ENCODE results near the gene LSR.
"Not testable (repeated sequence)": the region's sequence is repeated elsewhere in the genome, so short reads cannot be mapped to it uniquely, and the experiment has no call there.

Gene LSR

DNA sequence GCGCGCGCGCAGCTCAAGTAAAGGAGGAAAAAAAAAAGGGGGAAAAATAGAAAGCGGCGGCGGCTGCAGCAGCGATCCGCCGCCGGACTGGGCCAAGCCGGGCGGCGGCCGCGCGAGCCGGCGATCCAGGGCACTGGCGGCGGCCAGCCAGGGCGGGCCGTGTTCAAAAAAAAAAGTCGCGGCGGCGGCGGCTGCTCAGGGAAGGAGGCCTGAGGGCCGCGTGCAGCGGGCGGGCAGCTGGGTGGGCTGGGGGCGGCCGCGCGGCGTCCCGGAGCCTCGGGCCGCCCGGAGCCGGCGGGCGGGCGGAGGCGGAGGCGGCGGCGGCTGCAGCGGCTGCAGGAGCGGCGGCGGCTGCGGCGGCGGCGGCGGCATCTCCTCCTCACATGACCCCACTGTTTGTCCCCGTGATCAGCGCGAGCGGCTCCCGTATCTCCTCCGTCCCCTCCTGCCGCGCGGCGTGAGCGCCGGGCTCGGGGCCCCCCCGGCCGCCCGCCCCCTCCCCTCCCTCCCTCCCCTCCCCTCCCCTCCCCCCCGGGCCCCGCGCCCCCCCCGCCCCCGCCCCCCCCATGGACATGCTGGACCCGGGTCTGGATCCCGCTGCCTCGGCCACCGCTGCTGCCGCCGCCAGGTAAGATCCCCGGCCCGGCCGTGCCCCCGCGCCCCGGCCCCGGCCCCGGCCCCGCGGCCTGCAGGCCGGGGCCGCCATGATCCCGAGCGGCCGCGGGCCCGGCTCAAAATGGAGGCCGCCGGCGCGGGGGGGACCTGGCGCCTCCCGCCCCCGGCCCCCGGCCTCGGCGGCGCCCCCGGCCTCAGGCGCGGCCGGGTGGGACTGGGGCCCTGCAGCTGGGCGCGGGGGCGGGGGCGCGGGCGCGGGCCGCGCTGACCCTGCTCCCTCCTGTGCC is 20.0 kb downstream of the LSR start, which contains the start of gene USF2:
USF2 (plus strand) TSS at position 427 of the 902 bp plus-strand sequence; CDS start at position 567, 140 bp downstream.
- peak; percentile 63 for DNase-seq

GRCh38 chr19:35269438-35270117 is 20.8 kb downstream of the LSR start:
- DNase-seq: peak; percentile 69

- DNase-seq: no peak
Measured at GRCh38 chr19:35270381-35270811, 21.6 kb downstream of the LSR start.

DNA sequence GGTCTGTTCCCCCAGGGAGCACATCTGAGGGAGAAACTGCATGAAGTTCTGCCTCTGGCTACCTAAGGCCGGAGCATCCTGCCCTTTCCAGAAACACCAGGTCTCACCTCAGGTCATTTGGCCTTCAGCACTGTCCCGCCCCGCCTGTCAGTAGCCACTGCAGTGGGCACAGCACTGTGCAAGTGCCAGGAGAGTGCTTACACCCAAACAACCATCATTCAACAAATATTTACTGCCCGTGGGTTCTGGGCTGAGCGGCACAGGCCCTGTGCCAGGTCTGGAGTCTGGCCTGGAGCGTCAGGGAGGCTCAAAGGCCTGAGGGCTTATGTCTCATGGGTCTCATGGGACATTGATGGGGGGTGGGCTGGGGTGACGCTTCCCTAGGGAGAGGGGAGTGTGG is 22.7 kb downstream of the LSR start:
- DNase-seq: no peak

DNA sequence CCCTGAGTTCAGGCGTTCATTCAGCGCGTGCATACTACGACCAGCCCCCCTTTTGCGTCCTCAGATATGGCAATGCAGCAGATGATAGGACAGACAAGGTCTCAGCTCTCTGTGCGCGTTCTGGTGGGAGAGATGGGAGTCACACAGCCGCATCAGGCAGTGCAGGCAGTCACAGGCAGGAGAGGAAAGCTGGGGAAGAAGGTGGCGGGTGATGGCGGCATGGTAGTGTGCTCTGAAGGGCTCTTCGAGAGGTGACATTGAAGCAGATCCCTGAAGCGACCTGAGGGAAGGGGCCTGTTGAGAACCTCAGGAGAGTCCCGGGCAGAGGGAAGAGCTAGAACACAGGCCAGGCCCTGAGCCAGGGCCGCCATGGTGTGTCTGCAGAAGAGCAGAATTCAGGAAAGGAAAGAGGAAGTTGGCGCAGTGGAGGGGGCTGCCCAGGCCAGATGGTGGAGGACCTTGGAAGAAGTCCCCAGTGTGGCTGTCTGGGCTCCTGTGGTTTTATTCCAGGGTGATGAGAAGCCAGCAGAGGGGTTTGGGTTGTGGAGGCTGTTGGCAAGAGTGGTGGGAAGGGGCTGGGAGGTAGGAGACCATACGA is 23.4 kb downstream of the LSR start:
- no peak for DNase-seq

DNA sequence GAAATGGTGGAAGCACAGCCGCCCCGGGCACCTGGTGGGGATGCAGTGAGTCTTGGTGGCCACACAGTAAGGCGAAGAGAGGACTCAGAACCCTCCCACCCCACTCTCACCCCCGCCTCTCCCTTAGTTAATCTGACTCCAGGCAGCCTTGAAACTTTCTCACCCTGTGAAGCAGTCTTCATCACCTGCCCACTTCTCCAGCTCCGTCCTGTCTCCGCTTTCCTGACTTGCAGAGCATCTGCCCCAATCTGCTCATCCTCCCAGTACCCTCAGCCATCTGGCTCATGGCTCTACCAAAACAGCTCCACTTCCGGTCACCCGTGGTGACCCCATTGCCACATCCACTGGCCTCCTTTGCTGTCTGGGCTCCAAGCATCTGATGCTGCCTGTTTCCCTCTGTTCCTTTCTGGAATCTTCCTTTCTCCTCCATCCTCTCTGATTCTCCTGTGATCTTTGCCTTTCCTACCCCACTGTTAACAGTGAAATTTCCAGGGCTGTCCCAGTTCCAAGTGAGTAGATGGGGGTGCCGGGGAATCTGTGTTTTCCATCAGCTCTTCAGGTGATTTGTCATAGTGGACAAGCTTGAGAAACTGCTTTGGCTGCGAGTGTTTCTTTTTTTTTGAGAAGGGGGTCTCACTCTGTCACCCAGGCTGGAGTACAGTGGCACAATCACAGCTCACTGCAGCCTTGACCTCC is 24.3 kb downstream of the LSR start:
- DNase-seq: no peak

GRCh38 chr19:35273686-35274259 is 25.0 kb downstream of the LSR start:
- DNase-seq: no peak

DNA sequence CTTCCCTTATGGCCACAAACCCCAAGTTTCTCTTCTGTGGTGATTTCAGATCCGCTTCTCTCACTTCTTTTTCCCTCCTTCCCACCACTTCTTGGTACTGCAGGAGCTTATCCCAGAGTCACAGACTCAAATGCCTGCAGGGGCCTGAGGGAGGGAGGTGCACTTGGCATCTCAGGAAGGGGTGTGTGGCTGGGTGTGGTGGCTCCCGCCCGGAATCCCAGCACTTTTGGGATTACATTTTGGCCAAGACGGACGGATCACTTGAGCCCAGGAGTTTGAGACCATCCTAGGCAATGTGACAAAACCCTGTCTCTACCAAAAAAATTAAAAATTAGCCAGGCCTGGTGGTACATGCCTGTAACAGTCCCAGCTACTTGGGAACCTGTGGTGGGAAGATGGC is 25.5 kb downstream of the LSR start:
- no peak for DNase-seq

DNA sequence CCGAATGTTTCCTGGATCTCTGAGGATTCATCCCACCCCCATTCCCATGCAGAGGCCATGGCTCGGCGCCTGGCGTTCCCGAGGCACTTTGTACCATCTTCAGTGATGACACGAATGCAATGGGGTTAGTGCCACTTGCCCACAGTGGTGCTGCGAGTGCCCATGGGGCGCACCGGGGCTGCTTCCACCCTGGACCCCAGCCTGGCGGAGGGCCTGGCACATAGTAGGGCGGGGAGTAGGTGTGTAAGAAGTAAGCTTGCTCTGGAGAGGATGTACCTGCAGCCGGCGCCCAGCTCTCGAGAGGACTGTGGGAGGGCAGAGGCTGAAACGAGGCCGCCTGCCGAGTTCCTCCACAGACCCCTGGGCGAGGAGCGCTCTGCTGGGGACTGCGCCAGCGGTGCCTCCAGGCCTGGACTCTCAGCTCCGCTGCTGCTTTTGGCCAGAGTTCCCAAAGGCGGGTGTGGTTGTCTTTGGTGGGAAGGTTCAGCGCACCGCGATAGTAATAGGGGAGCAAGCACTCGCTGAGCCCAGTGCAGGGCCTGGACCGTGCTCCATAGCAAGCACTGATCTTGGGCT is 28.0 kb downstream of the LSR start:
- no peak for DNase-seq

- DNase-seq: no peak
Measured at GRCh38 chr19:35278578-35279284, 29.9 kb downstream of the LSR start.

GRCh38 chr19:35279374-35279773 is 30.6 kb downstream of the LSR start:
- no peak for DNase-seq

- no peak for DNase-seq
Measured at GRCh38 chr19:35279985-35280821, 31.4 kb downstream of the LSR start.

DNA sequence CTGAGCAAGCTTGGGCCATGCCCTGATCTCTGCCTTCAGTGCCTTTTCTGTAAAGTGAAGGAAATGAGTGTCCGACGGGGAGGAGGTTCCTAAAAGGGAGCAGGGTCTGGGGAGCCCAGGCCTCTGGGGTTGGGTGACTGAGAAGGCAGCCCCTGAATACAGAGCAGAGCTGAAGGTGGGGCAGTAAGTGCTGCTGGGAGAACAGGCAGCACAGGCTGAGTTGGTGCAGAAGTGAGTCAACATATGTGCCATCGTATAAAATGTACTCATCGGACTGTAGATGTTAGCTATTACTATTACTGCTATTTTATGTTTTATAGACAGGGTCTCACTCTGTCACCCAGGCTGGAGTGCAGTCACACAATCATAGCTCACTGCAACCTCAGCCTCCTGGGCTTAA is 32.5 kb downstream of the LSR start:
- no peak for DNase-seq

GRCh38 chr19:35284153-35285094 is 35.6 kb downstream of the LSR start:
- DNase-seq: no peak

GRCh38 chr19:35285095-35285449 is 36.3 kb downstream of the LSR start:
- DNase-seq: no peak

DNA sequence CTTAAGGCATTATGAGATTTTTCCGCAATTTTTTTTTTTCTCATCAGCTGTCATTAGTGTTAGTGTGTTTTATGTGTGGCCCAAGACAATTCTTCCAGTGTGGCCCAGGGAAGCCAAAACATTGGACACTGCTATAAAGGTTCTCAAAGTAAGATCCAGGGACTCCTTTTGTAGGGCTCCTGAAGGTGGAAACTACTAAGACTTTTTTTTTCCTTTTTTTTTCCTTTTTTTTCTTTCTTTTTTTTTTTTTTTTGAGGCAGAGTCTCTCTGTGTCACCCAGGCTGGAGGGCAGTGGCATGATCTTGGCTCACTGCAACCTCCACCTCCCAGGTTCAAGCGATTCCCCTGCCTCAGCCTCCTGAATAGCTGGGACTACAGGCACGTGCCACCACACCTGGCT is 36.7 kb downstream of the LSR start:
- DNase-seq: not testable (repeated sequence)

DNA sequence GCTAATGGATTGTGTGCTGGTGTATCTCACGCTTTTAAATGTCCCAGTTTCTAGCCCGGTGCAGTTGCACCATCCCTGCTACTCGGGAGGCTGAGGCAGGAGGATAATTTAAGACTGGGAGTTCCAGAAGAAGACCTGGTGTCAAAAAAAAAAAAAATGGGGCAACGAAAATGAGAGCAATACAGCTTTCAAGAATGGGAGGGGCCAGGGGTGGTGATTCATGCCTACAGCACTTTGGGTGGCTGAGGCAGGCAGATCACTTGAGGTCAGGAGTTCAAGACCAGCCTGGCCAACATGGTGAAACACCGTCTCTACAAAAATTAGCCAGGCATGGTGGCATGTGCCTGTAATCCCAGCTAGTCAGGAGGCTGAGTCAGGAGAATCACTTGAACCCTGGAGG is 37.3 kb downstream of the LSR start:
- not testable (repeated sequence) for DNase-seq

GRCh38 chr19:35287713-35288112 is 38.9 kb downstream of the LSR start:
- no peak for DNase-seq

GRCh38 chr19:35288331-35288730 is 39.5 kb downstream of the LSR start:
- no peak for DNase-seq

DNA sequence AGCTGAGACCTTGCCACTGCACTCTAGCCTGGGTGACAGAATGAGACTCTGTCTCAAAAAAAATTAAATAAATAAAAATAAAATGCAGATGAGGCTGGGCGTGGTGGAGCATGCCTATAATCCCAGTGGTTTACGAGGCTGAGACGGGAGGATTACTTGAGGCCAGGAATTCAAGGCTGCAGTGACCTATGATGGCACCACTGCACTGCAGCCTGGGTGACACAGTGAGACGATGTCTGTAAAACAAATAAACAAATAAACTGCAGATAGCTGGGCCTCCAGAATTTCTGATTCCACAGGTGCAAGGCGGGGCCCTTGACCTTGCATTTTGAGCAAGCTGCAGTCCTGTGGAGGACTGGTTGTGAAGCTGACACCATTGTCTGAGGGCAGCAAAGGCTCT is 40.1 kb downstream of the LSR start:
- no peak for DNase-seq
